Activated T-helper 1 cell treated with anti-CD3 and anti-CD28 coated beads, Interleukin-2, amount 50 U/mL, for 16 hours (primary cell): Measurements from ENCODE around the gene ME3.
A peak's percentile ranks its signal among the peaks of the same experiment; 100 is the strongest.

Source experiments
- DNase-seq, 2 donors: peaks; one replicate each; pipeline ENCODE4 v3.0.0-alpha.2; 2020; ENCODE audit warnings: low read depth in 1 of 2, low spot score in 1 of 2

Gene ME3

DNA sequence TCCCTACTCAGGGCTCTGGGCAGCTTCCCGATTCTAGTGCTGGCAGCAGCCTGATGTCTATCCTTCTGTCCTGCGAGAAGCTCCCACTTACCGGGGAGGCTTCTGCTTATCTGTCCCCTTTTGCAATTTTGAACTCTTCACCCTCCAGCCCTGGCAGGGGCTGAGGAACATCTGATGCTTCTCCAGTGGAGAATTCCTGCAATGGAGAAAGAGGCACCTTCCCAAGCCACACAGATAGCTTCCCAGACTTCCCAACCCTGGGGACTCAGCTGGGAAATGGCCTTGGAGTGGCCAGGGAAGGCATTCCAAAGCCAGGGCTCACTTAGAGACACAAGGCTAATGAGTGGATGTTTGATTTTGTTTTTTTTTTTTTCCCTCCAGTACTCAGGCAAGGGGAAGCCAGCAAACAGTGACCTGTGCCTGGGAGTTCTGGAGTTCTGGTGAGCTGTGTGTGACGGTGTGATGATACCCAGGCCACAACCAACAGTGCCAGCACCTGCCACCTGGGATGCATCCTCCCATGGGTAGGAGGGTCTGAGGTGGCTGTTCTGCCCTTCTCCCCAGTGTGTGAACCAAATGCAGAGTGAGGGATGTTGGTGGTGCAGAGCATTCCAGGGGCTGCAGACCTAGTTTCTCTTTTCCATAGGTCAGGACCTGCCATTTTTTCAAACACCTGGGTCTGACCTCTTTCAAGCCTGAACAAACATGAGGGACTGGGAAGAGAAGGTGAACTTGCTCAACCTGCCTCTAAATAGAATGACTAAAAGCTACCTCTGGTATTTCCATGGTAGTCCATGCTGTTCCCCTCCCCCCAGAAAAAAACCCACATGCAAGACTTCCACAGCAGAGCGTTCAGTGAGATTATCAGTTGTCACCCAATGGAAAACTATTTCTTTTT lies 202.7 kb downstream of the ME3 start:
- no peak for DNase-seq

DNA sequence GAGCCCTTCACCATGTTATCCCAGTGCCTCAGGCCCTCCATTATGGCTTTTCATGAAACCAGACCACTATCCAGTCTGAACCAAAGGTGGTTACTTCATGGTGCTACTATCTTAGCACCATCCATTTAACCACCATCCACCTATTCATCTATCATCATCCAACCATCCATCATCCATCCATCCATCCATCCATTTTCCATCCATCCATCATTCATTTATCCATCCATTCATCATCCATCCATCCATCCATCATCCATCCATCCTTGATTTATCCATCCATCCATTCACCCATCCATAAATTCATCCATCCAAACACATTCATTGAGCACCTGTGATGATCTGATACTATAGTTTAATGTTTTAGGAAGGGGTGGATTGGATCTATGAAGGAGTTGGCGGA lies 204.2 kb downstream of the ME3 start:
- DNase-seq = no peak

DNA sequence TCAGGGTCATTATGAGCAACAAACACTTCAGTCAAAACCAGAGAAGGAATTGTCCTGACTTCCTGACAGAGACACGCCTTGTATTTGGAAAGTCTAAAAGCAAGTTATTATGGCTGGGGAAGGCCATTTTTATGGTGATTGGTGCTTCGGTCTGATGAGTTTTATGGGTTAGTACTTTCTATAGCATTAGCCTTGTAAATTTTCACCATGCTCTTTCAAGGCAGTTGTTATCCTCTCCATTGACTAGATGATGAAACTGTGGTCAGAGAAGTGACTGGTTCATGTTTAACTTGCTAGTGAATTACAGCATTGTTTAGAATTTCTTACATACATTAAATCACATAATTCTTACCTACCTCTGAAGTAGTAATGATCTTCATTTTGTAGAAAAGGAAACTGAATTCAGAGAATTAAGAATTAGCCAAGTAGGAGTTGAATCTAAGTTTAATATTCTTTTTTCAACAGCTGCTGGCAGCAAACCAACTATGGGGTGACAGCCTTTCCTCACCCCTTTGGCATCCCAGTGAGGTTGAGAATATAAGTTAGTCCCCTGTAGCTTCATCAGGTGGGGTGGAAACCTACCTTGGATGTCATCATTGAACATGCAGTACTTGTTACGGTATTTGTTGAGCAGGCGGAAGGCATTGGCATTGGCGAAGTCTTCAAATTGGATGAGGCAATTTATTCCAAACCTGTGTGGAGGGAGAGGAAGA lies 207.8 kb downstream of the ME3 start:
- no peak for DNase-seq

DNA sequence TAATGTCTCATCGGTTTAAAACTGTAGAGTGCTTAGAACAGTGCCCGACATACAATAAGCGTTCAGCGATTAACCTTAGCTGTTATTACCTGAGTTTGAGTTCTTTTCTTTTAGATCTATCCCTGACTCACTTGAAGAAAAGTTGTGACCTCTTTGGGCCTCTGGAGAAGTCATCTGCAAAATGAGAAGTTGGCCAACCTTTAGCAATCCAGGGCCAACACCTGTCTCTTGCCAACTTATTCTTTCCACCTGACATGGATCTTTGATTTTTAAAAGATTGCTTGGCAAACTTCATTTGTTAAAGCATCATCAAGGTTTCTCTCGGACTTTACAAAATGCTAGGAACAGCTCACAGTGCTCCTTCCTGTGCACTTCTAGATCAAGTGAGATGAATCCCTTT lies 208.5 kb downstream of the ME3 start:
- no peak for DNase-seq

DNA sequence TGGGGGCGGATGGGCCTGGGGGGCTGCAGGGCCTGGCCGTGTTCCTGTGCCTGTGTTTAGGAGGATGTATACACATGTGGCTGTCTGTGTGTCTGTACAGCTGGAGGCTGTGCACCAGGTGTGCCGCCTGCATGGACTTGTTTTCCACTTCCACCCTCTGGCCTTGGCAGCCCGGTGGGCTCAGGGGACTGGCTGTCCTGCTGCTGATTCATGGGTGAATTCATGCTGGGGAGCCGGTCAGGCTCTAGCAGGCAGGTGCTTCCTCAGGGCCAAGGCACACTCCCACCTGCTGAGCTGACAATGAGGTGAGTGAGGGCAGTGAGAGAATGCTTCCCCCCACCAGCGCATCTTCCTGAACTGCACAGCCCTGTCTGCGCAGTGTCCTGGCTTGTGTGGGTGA lies 209.3 kb downstream of the ME3 start:
- no peak for DNase-seq

DNA sequence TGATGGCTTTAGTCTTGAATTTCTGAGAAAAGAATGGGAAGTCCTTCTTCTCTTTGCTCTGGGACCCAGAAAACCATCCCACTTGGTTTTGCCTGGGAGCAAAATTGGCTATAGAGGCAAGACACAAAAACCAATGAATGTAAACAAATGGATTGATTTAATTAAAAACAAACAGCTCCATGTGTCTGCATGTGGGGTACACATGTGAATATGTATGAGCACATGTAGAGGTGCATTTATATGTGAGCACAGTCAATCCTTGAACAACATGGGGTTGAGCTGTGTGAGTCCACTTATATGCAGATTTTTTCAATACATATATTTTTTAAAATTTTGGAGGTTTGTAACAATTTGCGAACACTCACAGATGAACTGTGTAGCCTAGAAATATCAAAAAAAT lies 210.5 kb downstream of the ME3 start:
- no peak for DNase-seq

DNA sequence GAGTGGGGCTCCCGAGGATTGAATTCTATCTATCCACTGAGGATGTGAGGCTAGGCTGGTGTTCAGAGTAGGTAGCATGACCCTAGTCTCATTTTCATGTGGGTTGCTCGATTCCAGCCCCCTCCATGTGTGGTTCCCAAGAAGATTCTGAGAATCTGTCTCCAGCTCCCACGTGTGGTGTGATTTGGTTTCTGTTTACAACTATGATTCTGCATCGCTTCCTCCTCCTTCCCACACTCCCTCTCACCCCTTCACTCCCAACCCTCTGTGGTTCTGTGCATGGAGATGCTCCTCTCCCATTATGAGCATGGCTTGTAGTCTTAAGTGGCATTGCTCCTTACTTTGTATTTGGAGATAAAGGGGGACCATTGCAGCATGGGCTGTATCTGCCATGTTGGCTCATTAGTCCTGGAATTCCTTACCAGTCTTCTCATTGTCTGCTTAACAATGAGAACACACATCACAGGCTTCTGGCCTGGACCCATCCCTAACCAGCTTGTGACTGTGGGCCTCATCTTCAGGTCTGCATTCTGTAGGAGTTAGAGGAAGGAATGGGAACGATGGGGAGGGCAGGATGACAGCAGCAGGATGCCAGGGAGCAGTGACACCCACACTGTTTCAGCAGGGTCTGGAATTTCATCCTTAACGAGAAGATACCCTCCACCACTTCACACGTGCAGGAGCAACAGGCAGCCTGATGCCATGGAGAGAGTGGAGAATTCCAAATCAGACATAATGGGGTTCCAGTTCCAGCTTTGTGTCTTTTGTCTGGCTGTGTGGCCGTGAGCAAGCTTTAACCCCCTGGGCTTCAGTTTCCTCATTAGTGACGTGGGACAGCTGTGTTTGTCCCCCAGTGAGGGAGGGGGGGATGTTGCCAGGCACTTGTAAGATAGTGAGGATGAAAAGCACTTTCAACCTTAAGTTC lies 211.7 kb downstream of the ME3 start:
- no peak for DNase-seq

DNA sequence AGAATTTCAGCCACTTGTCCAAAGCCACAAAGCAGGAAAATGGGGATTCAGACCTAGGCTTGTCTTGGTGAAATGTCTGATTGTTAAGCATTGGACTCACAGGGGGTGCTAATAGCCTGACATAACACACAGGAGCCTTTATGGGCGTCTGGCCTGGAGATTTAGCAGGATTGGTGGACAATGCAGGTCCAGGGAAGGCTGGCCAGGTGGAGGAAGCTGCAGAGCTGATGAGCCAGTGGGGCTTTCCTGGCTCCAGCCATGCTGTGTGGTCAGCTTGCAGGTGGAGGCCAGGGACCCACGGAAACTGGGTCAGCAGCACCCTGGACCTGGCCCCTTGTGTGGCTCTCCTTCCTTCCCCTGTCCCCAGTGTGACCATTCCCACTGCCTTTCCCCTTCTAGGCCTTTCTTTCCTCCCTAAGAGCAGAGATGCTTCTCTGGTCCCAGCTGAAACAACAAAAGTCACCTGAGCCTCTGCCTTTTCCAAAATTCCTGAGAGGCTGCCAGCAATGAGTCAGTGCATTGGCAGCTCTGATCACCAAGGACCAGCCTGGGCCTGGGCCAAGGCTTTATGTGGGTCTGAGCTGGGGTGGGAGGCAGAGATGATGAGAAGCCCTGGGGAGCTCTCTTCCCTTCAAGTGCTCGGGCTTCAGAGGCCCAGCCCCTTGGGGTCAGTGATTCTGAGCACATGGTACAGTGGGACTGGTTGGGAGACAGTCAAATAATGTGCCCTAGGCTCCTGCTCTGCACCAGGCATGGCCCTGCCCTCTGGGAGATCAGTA lies 212.5 kb downstream of the ME3 start:
- no peak for DNase-seq

DNA sequence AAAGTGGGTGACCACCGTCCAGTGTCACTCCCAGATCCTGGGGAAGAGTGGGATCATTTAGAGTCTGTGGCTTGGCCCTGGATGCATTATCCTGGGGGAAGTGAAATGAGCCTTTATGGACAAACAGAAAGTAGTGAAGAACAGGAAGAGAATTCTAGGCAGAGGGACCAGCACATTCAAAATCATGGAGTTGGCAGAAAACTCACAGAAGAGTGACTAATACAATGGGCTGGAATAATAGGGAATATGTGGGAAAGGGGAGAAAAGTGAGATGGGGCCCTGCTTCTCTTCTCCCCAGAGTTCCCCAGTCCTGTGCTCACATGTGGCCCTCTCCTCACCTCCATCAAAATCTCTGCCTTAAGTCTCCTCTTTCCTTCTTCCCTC lies 213.4 kb downstream of the ME3 start:
- DNase-seq = no peak

DNA sequence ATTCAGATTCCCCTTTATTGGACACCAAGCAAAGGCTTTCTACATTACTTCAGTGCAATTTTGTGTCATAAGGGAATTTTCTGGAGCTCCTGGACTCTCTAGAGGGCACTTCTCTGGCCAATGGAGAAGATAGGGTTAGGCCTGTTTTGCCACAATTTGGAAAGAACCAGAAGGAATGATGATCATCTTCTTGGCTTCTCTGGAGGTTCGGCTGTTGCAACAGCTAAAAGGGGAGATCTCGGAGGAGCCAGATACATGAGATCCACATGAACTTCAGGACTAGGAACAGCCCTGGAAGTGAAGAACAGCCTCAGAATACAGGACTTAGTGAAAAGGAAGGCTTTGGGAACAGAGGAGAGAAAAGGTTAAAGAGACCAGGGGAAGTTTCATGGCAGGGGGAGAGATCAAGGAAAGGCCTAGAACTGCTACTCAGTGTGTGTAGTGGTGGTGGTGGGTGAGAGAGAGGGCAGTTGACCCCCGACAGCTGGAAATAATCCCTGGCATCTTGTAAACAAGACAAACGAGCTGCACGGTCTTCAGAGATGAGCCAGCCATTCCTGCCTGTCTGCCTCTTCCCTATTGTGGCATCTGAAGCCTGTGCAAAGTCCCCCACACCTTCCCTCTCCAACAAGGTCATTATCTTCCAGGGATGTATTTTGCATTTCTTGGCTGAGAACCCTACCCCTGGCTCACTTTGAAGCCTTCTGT lies 214.0 kb downstream of the ME3 start:
- no peak for DNase-seq

DNA sequence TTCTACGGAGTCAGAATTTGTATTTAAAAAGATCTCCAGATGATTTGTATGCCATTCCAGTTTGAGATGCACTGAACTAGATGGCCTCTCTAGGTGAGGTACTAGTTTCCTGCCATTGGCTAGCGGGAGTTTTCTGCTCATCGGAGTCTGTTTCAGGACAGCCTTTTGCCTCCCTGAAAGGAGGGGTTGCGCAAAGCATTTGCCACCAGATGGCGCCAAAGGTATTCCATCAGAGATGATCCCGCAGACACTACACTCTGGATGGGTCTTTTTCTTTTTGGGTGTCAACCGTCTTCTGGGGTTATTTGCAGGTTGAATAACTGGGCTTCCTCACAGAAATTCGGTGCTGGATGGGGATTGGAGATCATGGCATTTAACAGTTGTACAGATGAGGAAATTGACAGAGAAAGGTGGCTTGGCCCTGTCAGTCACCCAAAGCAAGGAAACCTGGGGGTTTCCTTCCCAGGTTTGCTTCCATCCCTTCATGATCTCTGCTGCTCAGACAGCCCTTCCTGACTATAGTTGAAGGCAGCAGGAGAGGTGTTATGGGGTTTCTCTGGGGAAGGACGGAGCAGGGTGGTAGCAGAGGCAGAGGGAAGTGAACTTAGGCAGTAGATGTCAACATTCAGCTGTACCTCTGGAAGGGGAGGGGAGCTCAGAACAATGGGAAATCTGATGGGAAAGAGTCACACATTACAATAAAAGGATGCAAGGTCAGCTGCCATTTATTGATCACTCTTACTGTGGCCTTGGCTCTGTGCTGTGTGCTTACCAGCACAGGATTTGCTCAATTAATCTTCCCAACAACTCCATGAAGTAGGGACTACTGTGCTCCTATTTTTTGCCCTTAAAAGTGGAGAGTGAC lies 216.1 kb downstream of the ME3 start:
- peak; percentile 35 to 55 for DNase-seq

DNA sequence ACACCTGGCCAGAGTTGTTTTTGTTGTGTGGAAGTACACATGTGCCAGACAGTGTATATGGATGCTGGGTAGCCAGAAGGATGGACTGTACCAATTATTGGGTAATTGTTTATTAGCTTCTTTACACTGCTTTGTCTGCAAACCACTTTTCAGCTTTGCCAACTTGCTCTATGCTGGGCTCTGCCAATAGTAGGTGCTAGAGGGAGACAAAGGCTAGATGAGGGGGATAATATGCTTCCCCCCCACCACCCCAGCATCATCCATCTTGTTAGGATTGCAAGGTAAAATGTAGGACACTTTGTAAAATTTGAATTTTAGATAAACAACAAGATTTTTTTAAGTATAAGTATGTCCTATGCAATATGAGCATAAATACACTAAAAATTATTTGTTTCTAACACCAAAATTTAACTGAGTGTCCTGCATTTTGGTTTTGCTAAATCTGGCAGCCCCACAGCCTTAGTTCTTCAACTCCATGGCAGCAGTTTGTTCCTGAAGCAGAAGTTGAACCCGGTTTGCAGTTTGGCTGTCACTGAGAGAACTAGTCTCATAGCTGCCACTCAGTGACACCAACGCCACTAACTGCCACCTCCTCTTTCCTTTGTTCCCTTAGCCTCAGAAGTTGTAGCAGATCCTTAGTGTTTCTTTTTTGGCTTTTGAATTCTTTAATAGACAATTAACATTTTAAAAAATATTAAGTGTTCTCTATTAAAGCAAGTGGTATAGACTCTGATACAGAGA lies 219.0 kb downstream of the ME3 start:
- no peak for DNase-seq

DNA sequence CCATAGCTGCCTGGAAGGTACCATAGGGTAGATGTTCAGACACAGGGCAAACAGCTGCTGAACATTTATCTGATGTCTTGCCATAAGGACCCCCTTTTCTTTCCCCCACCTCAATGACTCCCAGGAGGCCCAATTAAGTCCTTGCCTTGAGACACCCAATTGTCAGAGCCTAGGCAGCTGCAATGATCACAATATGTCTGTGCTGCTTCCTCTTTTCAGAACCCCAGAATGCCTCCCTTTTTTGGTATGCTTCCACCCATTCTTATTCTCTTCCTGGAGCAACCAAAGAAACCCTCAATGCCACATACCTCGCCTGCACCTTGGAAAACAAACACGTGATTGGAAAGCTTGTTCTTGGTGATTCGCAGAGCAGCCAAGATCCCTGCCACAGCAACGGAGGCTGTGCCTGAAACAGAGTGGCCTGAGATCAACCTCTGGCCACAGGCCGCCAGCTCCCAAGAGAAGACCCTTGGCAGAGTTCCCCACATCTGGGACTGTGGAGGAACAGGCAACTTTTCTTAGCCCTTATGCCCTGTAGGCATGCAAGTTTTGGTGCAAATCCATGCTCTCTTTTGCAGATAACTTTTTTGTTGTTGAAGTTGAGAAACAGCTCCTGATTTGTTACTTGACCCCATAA lies 222.3 kb downstream of the ME3 start:
- DNase-seq = no peak

DNA sequence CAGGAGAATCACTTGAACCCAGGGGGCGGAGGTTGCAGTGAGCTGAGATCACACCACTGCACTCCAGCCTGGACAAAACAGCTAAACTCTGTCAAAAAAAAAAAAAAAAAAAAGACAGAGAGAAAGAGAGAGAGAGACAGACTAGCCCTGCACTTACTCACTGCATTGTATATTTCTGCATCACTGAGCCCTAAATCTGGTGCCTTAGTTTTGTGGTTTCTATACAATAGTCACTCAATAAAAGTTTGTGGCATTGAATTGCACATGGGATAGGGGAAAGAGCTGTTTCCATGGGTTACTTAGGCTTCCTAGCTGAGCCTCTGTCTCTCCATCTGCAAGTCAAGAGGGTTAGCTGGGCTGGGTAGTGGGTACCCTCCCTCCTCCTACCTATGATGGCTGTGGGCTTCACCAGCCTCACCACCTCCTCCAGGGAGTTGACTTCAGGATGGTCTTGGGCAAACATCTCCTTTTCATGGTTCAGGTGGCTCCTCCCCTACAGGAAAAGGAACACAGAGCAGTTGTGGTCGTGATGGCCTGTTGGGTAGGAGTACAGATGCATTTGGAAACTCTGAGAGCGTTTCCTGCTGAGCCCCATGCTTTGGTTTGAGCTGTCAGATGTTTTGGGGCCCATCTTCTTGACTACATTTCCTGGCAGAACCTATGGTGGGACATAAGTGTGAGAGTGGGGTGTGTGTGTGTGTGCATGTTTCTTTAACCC lies 224.5 kb downstream of the ME3 start:
- no peak for DNase-seq

DNA sequence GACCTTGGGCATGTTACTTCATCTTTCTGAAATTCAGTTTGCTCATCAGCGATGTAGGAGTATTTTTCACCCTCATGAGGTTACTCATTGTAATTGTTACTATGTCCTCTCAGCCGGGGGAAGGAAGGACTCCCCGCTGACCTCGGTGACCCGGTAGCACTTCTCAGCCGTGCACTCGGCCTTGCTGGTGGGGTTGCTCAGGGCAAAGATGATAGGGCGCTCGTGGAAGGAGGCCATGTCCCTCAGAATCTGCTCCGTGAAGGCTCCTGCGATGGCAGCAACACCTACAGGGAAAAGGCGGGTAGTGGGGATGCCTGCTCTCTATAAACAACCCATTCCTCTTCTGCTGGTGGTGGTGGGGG lies 225.5 kb downstream of the ME3 start:
- no peak for DNase-seq

DNA sequence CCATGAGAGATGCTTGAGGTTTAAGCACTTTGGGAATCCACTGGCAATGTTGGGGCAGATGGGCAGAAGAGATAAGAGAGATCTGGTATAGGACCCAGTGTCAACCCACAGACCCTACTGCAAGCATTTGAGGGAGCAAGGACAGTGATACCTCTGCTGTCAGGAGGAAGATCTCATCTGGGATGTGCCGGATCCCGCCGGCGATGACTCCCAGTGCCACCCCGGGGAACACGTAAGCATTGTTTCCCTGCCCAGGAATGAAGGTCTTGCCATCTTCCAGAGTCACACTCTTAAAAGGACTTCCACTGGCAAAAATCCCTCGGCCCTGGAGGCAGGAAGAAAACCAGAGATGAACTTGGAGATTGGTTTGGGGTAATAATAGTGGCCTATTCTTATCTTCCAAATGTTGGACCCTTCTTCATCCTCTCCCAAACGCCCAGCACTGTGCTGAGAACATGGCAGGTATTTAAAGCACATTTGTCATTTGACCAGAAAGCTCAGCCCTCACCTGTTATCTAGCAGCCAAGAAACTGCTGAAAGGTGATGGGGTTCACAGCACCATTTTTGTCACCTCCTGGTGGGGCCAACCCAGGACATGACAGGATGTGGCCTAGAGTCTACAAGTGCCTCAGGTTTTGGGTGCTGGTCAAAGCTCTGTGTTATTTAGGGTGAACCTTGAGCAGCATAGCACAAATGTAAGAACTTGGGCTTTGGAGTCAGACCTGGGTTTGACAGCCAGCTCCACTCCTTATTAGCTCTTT lies 226.1 kb downstream of the ME3 start:
- no peak for DNase-seq

DNA sequence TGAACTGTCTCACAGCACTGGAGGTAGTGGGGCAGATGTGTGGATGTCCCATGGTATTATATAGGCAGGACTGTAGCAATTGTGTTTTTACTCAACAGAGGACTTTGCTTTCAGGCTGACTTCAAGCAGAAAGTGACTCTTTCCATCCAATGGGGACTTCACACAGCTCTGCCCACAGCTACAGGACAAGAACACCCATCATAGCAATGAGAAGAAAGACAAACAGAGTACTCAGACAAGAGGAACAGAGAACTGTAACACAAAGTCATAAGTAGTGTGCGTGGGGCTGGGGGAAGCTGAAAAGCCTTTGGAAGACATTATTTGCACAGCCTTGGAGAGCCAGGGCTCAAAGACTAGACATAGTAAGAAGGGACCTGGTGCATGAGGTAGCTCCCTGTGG lies 227.4 kb downstream of the ME3 start:
- no peak for DNase-seq
